Keratinocyte (primary cell): ENCODE data around the gene ZNF280A.

Source experiments
- CTCF ChIP-seq, 3 experiments: IDR thresholded peaks in 1 of 3; conservative IDR thresholded peaks in 1 of 3; optimal IDR thresholded peaks in 1 of 3; 2 replicates in 2 of 3; 3 replicates in 1 of 3; pipeline versions ENCODE3 to v1.5.1; 2011; ENCODE audit warnings: low read length in 3 of 3, mild to moderate bottlenecking in 3 of 3, moderate library complexity in 2 of 3, control low read depth in 1 of 3, inconsistent platforms in 1 of 3; ENCODE audit not compliant: insufficient read depth in 2 of 3; ENCODE audit errors: extremely low read depth in 1 of 3
- EZH2 ChIP-seq: IDR thresholded peaks from one replicate; pipeline ENCODE4 v1.6.1; 2012; ENCODE audit warnings: inconsistent platforms, mild to moderate bottlenecking, low read length, moderate library complexity

DNA sequence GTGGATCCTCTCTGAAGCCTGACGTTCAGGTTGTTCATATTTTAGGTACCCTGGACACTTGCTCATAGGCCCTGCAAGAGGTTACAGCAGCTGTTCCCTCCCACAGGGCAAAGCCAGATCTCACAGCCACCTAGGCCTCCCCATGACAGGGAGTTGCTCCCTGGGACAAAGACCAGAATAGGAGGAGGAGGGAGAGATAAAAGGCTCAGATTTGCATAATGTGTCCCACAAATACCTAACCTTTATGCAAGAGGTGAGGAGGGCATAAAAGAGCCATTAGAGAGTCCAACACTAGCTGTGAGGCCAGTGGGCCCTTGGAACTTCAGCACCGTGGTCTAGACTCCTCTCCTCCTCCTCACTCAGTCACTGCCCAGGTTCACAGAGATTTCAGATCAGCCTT lies 45.3 kb downstream of the ZNF280A start:
- TF ChIP-seq CTCF (optimal IDR thresholded peaks at IDR 0.05 in 1 of 3, IDR thresholded peaks at IDR 0.05 in 1 of 3, conservative IDR thresholded peaks at IDR 0.05 in 1 of 3; ENCODE audit: extremely low read depth in 1 of 3, insufficient read depth in 2 of 3, low read length in 3 of 3) (no peak), EZH2 (no peak)
